Gastroesophageal sphincter (tissue), 3 donors: Measurements from ENCODE around the gene KCNS1.

Experiments
- EP300 ChIP-seq: sonication (generic); formaldehyde crosslinking; IDR thresholded peaks from one replicate; pipeline ENCODE4 v1.6.1; 2017; ENCODE audit warnings: antibody characterized with exemption, mild to moderate bottlenecking
- POLR2A ChIP-seq, 2 donors: fragments of 450-650 bp; IDR thresholded peaks; one replicate each; pipeline ENCODE4 v1.6.1; 2017; ENCODE audit warnings: antibody characterized with exemption in 2 of 2, mild to moderate bottlenecking in 2 of 2, moderate library complexity in 1 of 2
- POLR2AphosphoS5 ChIP-seq: sonication (generic); formaldehyde crosslinking; IDR thresholded peaks from one replicate; pipeline ENCODE4 v1.6.1; 2017; ENCODE audit warnings: antibody characterized with exemption
- TF ChIP-seq, protein P1 (sequence below), 4 experiments: fragments of 200-600 bp in 2 of 4; fragments of 450-650 bp in 2 of 4; sonication (generic) in 1 of 4; IDR thresholded peaks; one replicate each; pipeline ENCODE4 v1.5.1; 2017 to 2019; ENCODE audit warnings: antibody characterized with exemption in 4 of 4, mild to moderate bottlenecking in 2 of 4, moderate library complexity in 2 of 4

DNA sequence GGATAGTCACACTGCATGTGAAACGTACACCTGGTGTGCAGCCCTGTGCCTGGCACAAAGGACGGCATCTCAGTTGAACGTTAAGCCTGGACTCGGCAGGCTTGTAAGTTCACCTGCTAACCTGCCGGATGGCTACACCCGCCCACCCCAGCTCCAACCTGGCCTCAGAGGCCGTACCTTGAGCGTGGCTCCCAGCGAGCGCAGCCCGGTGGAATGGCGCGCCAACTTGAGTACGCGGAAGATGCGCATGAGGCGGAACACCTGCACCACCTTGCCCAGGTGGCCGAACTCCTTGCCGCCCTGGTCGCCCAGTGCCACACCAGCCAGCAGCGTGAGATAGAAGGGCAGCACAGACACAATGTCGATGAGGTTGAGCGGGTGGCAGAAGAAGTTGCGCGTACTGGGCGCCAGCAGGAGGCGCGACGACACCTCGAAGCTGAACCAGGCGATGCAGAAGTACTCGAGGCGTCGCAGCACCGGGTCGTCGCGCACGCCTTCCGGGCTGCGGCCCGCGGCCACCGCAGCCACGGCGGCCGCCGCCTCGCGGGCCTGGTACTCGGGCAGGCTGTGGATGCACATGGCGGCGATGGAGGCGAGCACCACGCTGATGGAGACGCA, 3.3 kb downstream of the KCNS1 start:
- TF ChIP-seq, protein P1, sequence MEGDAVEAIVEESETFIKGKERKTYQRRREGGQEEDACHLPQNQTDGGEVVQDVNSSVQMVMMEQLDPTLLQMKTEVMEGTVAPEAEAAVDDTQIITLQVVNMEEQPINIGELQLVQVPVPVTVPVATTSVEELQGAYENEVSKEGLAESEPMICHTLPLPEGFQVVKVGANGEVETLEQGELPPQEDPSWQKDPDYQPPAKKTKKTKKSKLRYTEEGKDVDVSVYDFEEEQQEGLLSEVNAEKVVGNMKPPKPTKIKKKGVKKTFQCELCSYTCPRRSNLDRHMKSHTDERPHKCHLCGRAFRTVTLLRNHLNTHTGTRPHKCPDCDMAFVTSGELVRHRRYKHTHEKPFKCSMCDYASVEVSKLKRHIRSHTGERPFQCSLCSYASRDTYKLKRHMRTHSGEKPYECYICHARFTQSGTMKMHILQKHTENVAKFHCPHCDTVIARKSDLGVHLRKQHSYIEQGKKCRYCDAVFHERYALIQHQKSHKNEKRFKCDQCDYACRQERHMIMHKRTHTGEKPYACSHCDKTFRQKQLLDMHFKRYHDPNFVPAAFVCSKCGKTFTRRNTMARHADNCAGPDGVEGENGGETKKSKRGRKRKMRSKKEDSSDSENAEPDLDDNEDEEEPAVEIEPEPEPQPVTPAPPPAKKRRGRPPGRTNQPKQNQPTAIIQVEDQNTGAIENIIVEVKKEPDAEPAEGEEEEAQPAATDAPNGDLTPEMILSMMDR (IDR thresholded peaks at IDR 0.05), result peak in 1 of 4 experiments; percentile 28
- TF ChIP-seq POLR2A (IDR thresholded peaks at IDR 0.05), result no peak
- TF ChIP-seq POLR2AphosphoS5, result no peak
- TF ChIP-seq EP300, result no peak
